Pancreas (tissue), 10 donors: ENCODE results near the gene ZBED4. TPM values are rescaled to one million over a fixed set of nuclear protein-coding genes. Genes with fewer than 3 reads are reported as not detected.

Experiments
- ATAC-seq, 4 donors: fragments of 200-7000 bp; cut with Tn5 transposase; one replicate each; pipeline versions ENCODE4 v1.8.0 to v1.9.1; 2020; ENCODE audit warnings: mild to moderate bottlenecking in 4 of 4, moderate library complexity in 4 of 4
- DNase-seq, 6 donors: peaks; one replicate each; pipeline ENCODE4 v3.0.0-alpha.2; 2020
- FAIRE-seq: peaks from 2 replicates; lab custom pipeline; 2012; peaks lifted over from hg19 to GRCh38; lab: Jason Lieb, UNC
- H3K27ac ChIP-seq, 4 donors: fragments of 200-600 bp; sonication (generic); 1 replicate in 3 of 4; 2 replicates in 1 of 4; pipeline versions ENCODE4 v1.5.0 to v1.8.0; 2020
- H3K27me3 ChIP-seq, 4 donors: fragments of 200-600 bp; one replicate each; pipeline ENCODE4 v1.8.0; 2021
- H3K36me3 ChIP-seq, 3 donors: fragments of 200-600 bp; sonication (generic) in 1 of 3; one replicate each; pipeline versions ENCODE4 v1.5.0 to v1.8.0; 2020 to 2021
- H3K4me1 ChIP-seq, 3 donors: fragments of 200-600 bp; one replicate each; pipeline ENCODE4 v1.8.0; 2021
- H3K4me3 ChIP-seq, 4 donors: fragments of 200-600 bp; sonication (generic) in 2 of 4; one replicate each; pipeline versions ENCODE4 v1.5.0 to v1.8.0; 2020 to 2021
- H3K9me3 ChIP-seq, 4 donors: fragments of 200-600 bp; one replicate each; pipeline ENCODE4 v1.8.0; 2021
- CTCF ChIP-seq, 4 donors: fragments of 200-600 bp; sonication (generic) in 3 of 4; IDR thresholded peaks; one replicate each; pipeline versions ENCODE4 v1.5.0 to v1.8.0; 2021; ENCODE audit warnings: antibody characterized with exemption in 4 of 4
- WGBS, 2 donors: extraction: QIAGEN DNeasy Blood & Tissue Kit; methylation state at CpG; one replicate each; pipeline ENCODE4 v1.1.7; 2013; 5-methylcytosine and 5-hydroxymethylcytosine counted together
- intact Hi-C, 3 donors: fragments of 100-400 bp; cut with DNase I; formaldehyde crosslinking; loops; one replicate each; pipeline versions ENCODE4 v1.11.1 to v1.14.2; 2022
- polyA plus RNA-seq, 2 donors: library from polyadenylated mRNA; stranded (reverse); fragments of 200-250 nt; gene quantifications; one replicate each; pipeline ENCODE4 v1.2.3, GENCODE V29; 2013
- total RNA-seq, 6 donors: library from RNA; stranded (reverse); fragmentation: NEBNext Ultra II Directional in 4 of 6; extraction: Animal tissue kit (Norgen Biotek cat#: 25700) in 4 of 6; gene quantifications; one replicate each; pipeline versions ENCODE4 v1.2.1 to v1.2.4, GENCODE V29; 2021 to 2023
- donor health status: healthy with polysubstance abuse.
- donor health status: DM: no; HTN: no; CAD: no; lungs with moderate emphysema.
- donor health status: DM: no; HTN: no; CAD: no.
- donor health status: control.
- donor health status: control.
- donor health status: Bipolar disorder and iron deficiency.
- donor health status: DM: yes; HTN: yes; CAD: no.
- donor health status: DM: no; HTN: no; CAD: no.
- donor health status: DM: no; HTN: no; CAD: no.
- donor health status: DM: yes; HTN: yes; CAD: no.

ZBED4 gene
- total and polyA plus RNA-seq, 8 donors: 2.4 to 7.2 (median 4.5) TPM

GRCh38 chr22:49825944-49826602 lies 27.6 kb upstream of the ZBED4 start:
- 10 to 17% methylated on average over 29 to 31 of the region's 31 CpGs for WGBS, 2 donors
- FAIRE-seq (no peak), DNase-seq (peak in 2 of 6 donors; percentile 61 to 73), ATAC-seq (peak in 3 of 4 donors; percentile 7 to 20 (median 11))
- no peaks in the 10 kb centered on the region for H3K9me3 ChIP-seq
- intact Hi-C loops: no loop called here
- TF ChIP-seq CTCF (IDR thresholded peaks at IDR 0.05): no peak
- H3K36me3 ChIP-seq: peaks cover 0 to 24% (median 20%) of the 10 kb centered on the region in 3 donors
- no peaks in the 10 kb centered on the region for H3K27me3 ChIP-seq
- peak overlapping the region in 3 of 4 donors; percentile 57 to 65 (median 63) for H3K27ac ChIP-seq
- peaks cover 0 to 17% (median 15%) of the 10 kb centered on the region in 3 donors for H3K4me1 ChIP-seq
- peak overlapping the region; percentile 53 to 88 (median 70) for H3K4me3 ChIP-seq

- no peak for FAIRE-seq
- Histone ChIP-seq H3K36me3 (peaks cover 0 to 19% (median 18%) of the 10 kb centered on the region in 3 donors), H3K4me1 (peaks cover 0 to 17% (median 15%) of the 10 kb centered on the region in 3 donors), H3K27me3 (no peaks in the 10 kb centered on the region), H3K27ac (peak overlapping the region; percentile 57 to 68 (median 64)), H3K4me3 (peak overlapping the region; percentile 53 to 88 (median 70)), H3K9me3 (no peaks in the 10 kb centered on the region)
- peak; percentile 62 to 74 (median 68) for ATAC-seq
- TF ChIP-seq CTCF (IDR thresholded peaks at IDR 0.05): no peak
- intact Hi-C loops: no loop called here
- WGBS, 2 donors: 0 to 1% methylated on average over 63 to 86 of the region's 86 CpGs
- peak in 5 of 6 donors; percentile 52 to 86 (median 73) for DNase-seq
Measured at GRCh38 chr22:49826603-49827270, 26.9 kb upstream of the ZBED4 start.

GRCh38 chr22:49827271-49827852 lies 26.3 kb upstream of the ZBED4 start:
- Histone ChIP-seq H3K4me1 (peaks cover 0 to 17% (median 15%) of the 10 kb centered on the region in 3 donors), H3K27ac (peak overlapping the region; percentile 57 to 68 (median 64)), H3K4me3 (peak overlapping the region; percentile 53 to 88 (median 70)), H3K27me3 (no peaks in the 10 kb centered on the region), H3K9me3 (no peaks in the 10 kb centered on the region), H3K36me3 (peaks cover 0 to 15% (median 11%) of the 10 kb centered on the region in 3 donors)
- intact Hi-C loops: no loop called here
- 0 to 1% methylated on average over 24 to 110 of the region's 110 CpGs for WGBS, 2 donors
- ATAC-seq: peak in 3 of 4 donors; percentile 2 to 42 (median 13)
- no peak for TF ChIP-seq CTCF (IDR thresholded peaks at IDR 0.05)
- no peak for DNase-seq
- FAIRE-seq: no peak

GRCh38 chr22:49827853-49828598 lies 25.6 kb upstream of the ZBED4 start, which contains the start of gene BRD1:
BRD1 (minus strand) TSS chr22:49827873; CDS start chr22:49824317, 3,556 bp downstream.
- WGBS, 2 donors: 17 to 22% methylated on average over 44 to 54 of the region's 54 CpGs
- TF ChIP-seq CTCF (IDR thresholded peaks at IDR 0.05): no peak
- intact Hi-C loops: no loop called here
- H3K27me3 ChIP-seq: no peaks in the 10 kb centered on the region
- H3K9me3 ChIP-seq: no peaks in the 10 kb centered on the region
- H3K4me3 ChIP-seq: peak within 1 kb of the TSS; percentile 53 to 88 (median 70)
- peaks cover 3 to 19% (median 18%) of the 10 kb centered on the region in 3 donors for H3K4me1 ChIP-seq
- peak; percentile 59 to 81 (median 70) for ATAC-seq
- peak in 5 of 6 donors; percentile 57 to 86 (median 70) for DNase-seq
- peak within 1 kb of the TSS; percentile 57 to 68 (median 64) for H3K27ac ChIP-seq
- H3K36me3 ChIP-seq: peaks cover 0 to 9% (median 6%) of the 10 kb centered on the region in 3 donors
- no peak for FAIRE-seq
